Left renal cortex interstitium (tissue), 4 donors: Measurements from ENCODE around the gene AQP3. TPM values are rescaled to one million over a fixed set of nuclear protein-coding genes. Genes with fewer than 3 reads are reported as not detected.

Experiments
- polyA plus RNA-seq, 4 donors: library from polyadenylated mRNA; unstranded; fragments of 120-200 nt; gene quantifications; one replicate each; pipeline ENCODE4 v1.2.1, GENCODE V29; 2013; ENCODE audit not compliant: insufficient read length in 4 of 4

Gene AQP3
- polyA plus RNA-seq, 4 donors = 45.5 to 100 (median 49.4) TPM

Other genes starting within 250 kb of the AQP3 start
- gene SPINK4, start 207.4 kb downstream of the AQP3 start, polyA plus RNA-seq = not detected
- 10 to 100 TPM; 71.3 to 88.5 (median 76.2) TPM for gene BAG1, start 182.9 kb downstream of the AQP3 start, polyA plus RNA-seq
- 100 to 1,000 TPM in 3 of 4 donors, 10 to 100 TPM in 1; 97.6 to 139 (median 114) TPM for gene CHMP5, start 182.5 kb downstream of the AQP3 start, polyA plus RNA-seq
- 10 to 100 TPM; 28.9 to 40.1 (median 35.7) TPM for gene NFX1, start 157.1 kb downstream of the AQP3 start, polyA plus RNA-seq
- gene AQP7, start 45.0 kb downstream of the AQP3 start, polyA plus RNA-seq = 10 to 100 TPM; 12.8 to 35.7 (median 22.0) TPM
- gene NOL6, start 26.3 kb upstream of the AQP3 start, polyA plus RNA-seq = 10 to 100 TPM; 23.8 to 26.6 (median 25.9) TPM
- 1 to 10 TPM in 3 of 4 donors, under 1 TPM in 1; 0.79 to 1.7 (median 1.4) TPM for gene ANKRD18B, start 76.7 kb upstream of the AQP3 start, polyA plus RNA-seq